ENCODE results near the gene RANGRF.

The RANGRF gene

DNA sequence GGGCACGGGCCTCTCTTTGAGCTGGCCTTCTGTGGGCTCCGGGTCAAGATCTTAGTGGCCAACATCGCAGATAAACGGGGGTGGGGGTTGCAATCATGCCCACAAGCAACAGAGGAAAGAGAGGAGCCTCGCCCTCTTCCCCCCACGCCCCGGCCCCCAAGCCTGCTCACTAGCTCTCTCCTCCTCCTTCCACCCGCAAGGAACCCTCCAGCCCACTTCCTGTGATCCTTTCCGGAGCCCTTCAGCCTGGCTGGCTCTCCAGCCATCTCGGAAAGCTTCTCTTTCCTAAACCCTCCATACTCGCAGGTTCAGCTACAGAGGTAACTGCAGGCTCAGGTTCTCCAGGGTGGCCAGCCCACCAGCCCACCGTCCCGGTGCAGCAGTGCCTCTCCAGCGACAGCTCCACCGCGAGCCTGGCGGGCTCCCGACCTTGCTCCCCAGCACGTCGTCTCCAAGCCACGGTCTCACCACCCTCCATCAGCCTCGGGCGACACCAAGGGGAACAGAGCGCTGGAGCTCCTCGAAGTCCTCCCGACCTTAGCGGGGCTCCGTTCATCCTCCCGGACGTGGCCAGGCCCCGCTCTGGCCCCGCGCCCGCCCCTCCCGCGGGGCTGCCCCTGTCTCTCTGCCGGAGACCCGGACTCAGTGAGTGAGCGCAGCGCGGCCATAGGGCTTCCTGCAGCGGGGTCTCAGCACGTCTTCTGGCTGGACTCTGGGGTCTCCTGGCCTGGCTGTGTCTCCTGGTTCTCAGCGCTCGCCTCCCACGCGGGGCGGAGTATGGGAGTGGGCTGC, 38.2 kb downstream of the RANGRF start:
- peak; percentile 71 for ATAC-seq
- TF ChIP-seq BACH2 (CRISPR knock-in tag; IDR thresholded peaks at IDR 0.05; ENCODE audit: borderline replicate concordance) (no peak), ZFP3 (CRISPR knock-in tag; IDR thresholded peaks at IDR 0.05) (no peak), CSDC2 (CRISPR knock-in tag; IDR thresholded peaks at IDR 0.05) (no peak), ZNF70 (CRISPR knock-in tag; IDR thresholded peaks at IDR 0.05) (no peak), TOX (CRISPR knock-in tag; IDR thresholded peaks at IDR 0.05; ENCODE audit: borderline replicate concordance) (no peak), GLIS3 (CRISPR knock-in tag; IDR thresholded peaks at IDR 0.05) (no peak), RARB (CRISPR knock-in tag; IDR thresholded peaks at IDR 0.05) (no peak), ESRRG (CRISPR knock-in tag; IDR thresholded peaks at IDR 0.05) (no peak)
- TF ChIP-seq, protein P1, sequence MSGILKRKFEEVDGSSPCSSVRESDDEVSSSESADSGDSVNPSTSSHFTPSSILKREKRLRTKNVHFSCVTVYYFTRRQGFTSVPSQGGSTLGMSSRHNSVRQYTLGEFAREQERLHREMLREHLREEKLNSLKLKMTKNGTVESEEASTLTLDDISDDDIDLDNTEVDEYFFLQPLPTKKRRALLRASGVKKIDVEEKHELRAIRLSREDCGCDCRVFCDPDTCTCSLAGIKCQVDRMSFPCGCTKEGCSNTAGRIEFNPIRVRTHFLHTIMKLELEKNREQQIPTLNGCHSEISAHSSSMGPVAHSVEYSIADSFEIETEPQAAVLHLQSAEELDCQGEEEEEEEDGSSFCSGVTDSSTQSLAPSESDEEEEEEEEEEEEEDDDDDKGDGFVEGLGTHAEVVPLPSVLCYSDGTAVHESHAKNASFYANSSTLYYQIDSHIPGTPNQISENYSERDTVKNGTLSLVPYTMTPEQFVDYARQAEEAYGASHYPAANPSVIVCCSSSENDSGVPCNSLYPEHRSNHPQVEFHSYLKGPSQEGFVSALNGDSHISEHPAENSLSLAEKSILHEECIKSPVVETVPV (CRISPR knock-in tag; IDR thresholded peaks at IDR 0.05) = no peak
- TF ChIP-seq, protein P2, sequence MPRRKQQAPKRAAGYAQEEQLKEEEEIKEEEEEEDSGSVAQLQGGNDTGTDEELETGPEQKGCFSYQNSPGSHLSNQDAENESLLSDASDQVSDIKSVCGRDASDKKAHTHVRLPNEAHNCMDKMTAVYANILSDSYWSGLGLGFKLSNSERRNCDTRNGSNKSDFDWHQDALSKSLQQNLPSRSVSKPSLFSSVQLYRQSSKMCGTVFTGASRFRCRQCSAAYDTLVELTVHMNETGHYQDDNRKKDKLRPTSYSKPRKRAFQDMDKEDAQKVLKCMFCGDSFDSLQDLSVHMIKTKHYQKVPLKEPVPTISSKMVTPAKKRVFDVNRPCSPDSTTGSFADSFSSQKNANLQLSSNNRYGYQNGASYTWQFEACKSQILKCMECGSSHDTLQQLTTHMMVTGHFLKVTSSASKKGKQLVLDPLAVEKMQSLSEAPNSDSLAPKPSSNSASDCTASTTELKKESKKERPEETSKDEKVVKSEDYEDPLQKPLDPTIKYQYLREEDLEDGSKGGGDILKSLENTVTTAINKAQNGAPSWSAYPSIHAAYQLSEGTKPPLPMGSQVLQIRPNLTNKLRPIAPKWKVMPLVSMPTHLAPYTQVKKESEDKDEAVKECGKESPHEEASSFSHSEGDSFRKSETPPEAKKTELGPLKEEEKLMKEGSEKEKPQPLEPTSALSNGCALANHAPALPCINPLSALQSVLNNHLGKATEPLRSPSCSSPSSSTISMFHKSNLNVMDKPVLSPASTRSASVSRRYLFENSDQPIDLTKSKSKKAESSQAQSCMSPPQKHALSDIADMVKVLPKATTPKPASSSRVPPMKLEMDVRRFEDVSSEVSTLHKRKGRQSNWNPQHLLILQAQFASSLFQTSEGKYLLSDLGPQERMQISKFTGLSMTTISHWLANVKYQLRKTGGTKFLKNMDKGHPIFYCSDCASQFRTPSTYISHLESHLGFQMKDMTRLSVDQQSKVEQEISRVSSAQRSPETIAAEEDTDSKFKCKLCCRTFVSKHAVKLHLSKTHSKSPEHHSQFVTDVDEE (CRISPR knock-in tag; IDR thresholded peaks at IDR 0.05) = no peak

DNA sequence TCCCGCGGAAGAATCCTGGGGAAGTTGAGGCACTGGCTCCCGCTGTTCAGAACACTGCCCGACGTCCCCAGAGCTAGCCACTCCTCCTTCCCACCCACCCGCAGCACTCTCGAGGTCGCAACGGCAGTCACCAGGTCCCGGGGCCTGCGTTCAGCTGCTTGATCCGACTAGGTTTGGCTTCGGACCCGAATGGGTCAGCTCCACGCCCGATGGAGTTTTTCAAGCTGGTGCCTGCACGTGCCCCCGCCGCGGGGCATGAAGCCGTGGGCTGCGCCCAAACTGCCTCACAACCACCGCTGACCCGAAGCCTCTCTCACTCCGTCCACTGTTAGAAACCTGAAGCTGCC, 38.8 kb downstream of the RANGRF start:
- ATAC-seq = no peak; the same call in 2 of the 3 replicates
- TF ChIP-seq ISL1 (CRISPR knock-in tag; IDR thresholded peaks at IDR 0.05) (no peak), ZFP30 (CRISPR knock-in tag; IDR thresholded peaks at IDR 0.05) (no peak), ARNTL (CRISPR knock-in tag; IDR thresholded peaks at IDR 0.05; ENCODE audit: borderline replicate concordance, low read depth) (no peak), OSR1 (CRISPR knock-in tag; IDR thresholded peaks at IDR 0.05) (no peak), ZFP3 (CRISPR knock-in tag; IDR thresholded peaks at IDR 0.05) (no peak), ZNF8 (CRISPR knock-in tag; IDR thresholded peaks at IDR 0.05) (no peak), TCF4 (CRISPR knock-in tag; IDR thresholded peaks at IDR 0.05; ENCODE audit: borderline replicate concordance) (no peak), ZNF70 (CRISPR knock-in tag; IDR thresholded peaks at IDR 0.05) (no peak), TOX (CRISPR knock-in tag; IDR thresholded peaks at IDR 0.05; ENCODE audit: borderline replicate concordance) (no peak), ZNF565 (CRISPR knock-in tag; conservative IDR thresholded peaks at IDR 0.05; ENCODE audit: low read depth) (no peak), ZC3H10 (CRISPR knock-in tag; IDR thresholded peaks at IDR 0.05) (no peak), GLIS3 (CRISPR knock-in tag; IDR thresholded peaks at IDR 0.05) (no peak)
- TF ChIP-seq, protein P1 (CRISPR knock-in tag; IDR thresholded peaks at IDR 0.05) = no peak
- TF ChIP-seq, protein P2 (CRISPR knock-in tag; IDR thresholded peaks at IDR 0.05) = no peak
- TF ChIP-seq, protein P3, sequence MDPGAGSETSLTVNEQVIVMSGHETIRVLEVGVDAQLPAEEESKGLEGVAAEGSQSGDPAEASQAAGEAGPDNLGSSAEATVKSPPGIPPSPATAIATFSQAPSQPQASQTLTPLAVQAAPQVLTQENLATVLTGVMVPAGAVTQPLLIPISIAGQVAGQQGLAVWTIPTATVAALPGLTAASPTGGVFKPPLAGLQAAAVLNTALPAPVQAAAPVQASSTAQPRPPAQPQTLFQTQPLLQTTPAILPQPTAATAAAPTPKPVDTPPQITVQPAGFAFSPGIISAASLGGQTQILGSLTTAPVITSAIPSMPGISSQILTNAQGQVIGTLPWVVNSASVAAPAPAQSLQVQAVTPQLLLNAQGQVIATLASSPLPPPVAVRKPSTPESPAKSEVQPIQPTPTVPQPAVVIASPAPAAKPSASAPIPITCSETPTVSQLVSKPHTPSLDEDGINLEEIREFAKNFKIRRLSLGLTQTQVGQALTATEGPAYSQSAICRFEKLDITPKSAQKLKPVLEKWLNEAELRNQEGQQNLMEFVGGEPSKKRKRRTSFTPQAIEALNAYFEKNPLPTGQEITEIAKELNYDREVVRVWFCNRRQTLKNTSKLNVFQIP (CRISPR knock-in tag; IDR thresholded peaks at IDR 0.05; ENCODE audit: borderline replicate concordance, low read depth) = no peak
